Fibroblast of lung (primary cell): ENCODE results near the gene KREMEN1.

ENCODE experiments used
- CTCF ChIP-seq, 2 donors: IDR thresholded peaks in 1 of 2; conservative IDR thresholded peaks in 1 of 2; 1 replicate in 1 of 2; 2 replicates in 1 of 2; pipeline ENCODE4 v1.5.1; 2011 to 2012; ENCODE audit warnings: low read length in 2 of 2, control low read depth in 1 of 2, inconsistent platforms in 1 of 2, low read depth in 1 of 2, mild to moderate bottlenecking in 1 of 2
- EZH2 ChIP-seq: IDR thresholded peaks from 2 replicates; pipeline ENCODE4 v1.5.1; 2012; ENCODE audit warnings: low read length, control low read depth, mild to moderate bottlenecking; ENCODE audit errors: missing control alignments

GRCh38 chr22:29184849-29185490 is 112.1 kb downstream of the KREMEN1 start:
- TF ChIP-seq CTCF (conservative IDR thresholded peaks at IDR 0.05 in 1 of 2, IDR thresholded peaks at IDR 0.05 in 1 of 2; ENCODE audit: low read depth in 1 of 2, low read length in 2 of 2) (no peak), EZH2 (no peak)
